ENCODE measurements around the gene CDH26.
"Not testable (repeated sequence)": the region's sequence is repeated elsewhere in the genome, so short reads cannot be mapped to it uniquely, and the experiment has no call there.

CDH26 gene

DNA sequence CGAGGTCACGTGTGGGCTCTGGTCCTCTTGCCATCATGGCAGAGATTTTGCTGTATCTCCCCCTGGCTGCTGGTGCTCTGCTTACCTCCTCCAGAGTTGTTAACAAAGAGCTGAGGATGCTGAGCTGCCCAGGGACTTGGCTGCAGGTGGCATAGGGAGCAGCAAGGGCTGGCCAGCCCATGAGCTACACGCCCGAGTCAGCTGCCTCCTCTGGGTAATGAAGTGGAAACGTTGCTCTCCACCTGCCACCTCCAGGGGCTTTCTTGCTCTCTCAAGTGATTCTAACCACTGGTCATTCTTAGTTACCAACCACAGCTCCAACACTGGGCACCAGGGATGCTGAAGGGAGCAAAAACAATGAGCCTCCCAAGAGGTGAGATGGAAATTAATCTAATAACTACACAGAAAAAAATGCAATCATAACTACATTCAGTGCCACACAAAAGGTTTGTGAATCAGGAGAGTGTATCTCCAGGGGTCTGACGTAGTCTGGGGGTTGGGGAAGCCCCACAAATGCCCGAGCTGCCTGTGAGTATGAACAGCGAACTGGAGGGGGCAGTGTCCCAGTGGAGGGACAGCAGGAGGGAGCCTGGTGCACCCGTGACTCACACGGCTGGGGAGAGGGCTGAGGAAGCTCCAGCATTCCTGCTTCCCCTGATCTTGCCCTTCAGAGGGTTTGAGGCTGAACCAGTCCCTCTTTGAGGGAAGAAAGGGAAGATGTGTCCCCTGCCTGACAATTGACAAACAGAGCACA is 78.7 kb downstream of the CDH26 start:
- Histone ChIP-seq H3K4me3 (ENCODE audit: low read depth in 1 of 2, low read length in 2 of 2) (no peak overlapping the region), H3K27me3 (ENCODE audit: low read depth, low read length) (no peaks in the 10 kb centered on the region), H3K27ac (ENCODE audit: low read length) (no peak overlapping the region), H3K9me3 (ENCODE audit: control insufficient read depth in 1 of 2, low read length in 2 of 2) (no peaks in the 10 kb centered on the region), H3K36me3 (ENCODE audit: control insufficient read depth in 1 of 2, insufficient read depth in 2 of 2, low read length in 2 of 2) (no peaks in the 10 kb centered on the region), H3K4me1 (ENCODE audit: control insufficient read depth in 1 of 2, insufficient read depth in 2 of 2, low read length in 2 of 2) (peaks cover 0 to 5% of the 10 kb centered on the region in 2 donors)

DNA sequence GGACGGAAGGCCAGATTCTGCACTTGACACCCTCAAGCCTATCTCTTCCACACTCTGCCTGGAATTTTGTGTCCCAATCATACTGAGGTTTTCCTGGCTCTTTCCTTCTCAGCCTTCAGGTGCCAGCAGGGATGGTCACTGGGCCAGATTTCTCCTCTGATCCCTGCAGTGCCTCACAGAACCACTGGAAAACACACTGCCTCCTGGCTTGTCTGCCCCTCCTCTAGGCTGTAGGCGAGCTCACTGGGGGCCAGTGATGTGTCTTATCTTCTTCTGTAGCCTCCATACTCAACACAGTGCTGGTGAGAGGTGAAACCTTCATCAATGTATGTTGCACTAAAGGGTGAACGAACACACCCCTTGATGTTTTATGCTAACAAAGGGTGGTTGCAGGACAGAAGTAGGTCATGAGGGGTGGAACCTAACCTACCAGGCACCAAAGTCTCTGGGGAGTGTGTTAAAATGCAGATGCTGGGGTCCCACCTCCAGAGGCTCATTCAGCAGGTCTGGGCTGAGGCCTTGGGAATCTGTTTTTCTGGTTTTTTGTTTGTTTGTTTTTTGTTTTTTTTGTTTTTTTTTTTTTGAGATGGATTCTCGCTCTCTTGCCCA is 80.3 kb downstream of the CDH26 start:
- no peaks in the 10 kb centered on the region for H3K36me3 ChIP-seq (ENCODE audit: control insufficient read depth in 1 of 2, insufficient read depth in 2 of 2, low read length in 2 of 2)
- H3K27ac ChIP-seq (ENCODE audit: low read length), result no peak overlapping the region
- H3K4me1 ChIP-seq (ENCODE audit: control insufficient read depth in 1 of 2, insufficient read depth in 2 of 2, low read length in 2 of 2), result peaks cover 0 to 5% of the 10 kb centered on the region in 2 donors
- H3K4me3 ChIP-seq (ENCODE audit: low read depth in 1 of 2, low read length in 2 of 2), result no peak overlapping the region
- no peaks in the 10 kb centered on the region for H3K9me3 ChIP-seq (ENCODE audit: control insufficient read depth in 1 of 2, low read length in 2 of 2)
- no peaks in the 10 kb centered on the region for H3K27me3 ChIP-seq (ENCODE audit: low read depth, low read length)

DNA sequence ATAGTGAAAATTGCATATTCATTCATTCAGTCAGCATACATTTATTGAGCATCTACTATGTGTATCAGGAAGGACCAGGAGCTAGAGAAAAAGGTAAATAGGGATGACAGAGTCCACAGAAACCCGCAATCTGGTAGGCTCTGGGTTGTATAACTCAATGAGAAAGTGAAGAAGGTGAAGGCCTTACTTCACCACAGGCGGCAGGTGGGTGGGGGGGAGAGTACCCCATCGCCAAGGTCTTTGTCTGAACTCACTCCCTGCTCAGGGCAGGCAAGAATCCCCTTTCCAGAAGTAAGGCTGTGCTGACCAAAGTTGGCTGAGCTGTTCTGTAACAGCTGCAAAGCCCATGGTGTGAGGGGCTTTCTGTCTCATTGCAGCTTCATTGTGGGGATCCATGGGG is 81.3 kb downstream of the CDH26 start:
- Histone ChIP-seq H3K9me3 (ENCODE audit: control insufficient read depth in 1 of 2, low read length in 2 of 2) (no peaks in the 10 kb centered on the region), H3K27ac (ENCODE audit: low read length) (no peak overlapping the region)

DNA sequence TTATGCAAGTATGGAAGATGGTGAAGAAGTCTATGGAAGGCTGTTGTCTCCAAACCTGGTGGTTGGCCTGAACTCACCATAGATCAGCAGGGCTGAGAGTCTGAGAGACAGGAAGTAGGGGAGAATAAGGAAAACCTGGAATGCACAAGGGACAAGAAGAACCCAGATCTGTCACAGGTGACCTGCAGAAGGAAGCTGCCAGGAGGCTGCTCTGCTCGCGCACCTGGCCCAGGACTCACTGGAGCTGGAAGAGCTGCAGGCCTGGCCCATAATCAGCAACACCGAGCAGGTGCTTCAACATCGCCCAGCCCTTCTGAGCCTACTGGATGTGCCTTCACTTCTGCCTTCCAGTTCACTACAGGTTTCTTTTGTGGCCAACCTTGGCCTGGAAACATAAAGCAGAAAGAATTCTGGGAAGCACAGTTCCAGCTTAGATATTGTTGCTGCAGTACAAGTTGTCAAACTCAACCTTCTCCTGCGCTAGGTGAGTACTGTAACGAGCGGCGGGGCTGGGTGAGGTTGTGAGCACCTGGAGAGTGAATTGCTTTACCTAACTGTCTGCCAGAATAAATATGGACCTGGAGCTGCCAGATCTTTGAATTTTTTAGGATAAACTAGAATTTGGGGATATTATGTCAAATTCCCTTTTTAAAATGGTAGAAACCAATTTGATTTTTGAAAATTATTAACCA is 82.4 kb downstream of the CDH26 start:
- H3K27me3 ChIP-seq (ENCODE audit: low read depth, low read length), result no peaks in the 10 kb centered on the region
- no peak overlapping the region for H3K27ac ChIP-seq (ENCODE audit: low read length)
- no peak overlapping the region for H3K4me3 ChIP-seq (ENCODE audit: low read depth in 1 of 2, low read length in 2 of 2)
- H3K36me3 ChIP-seq (ENCODE audit: control insufficient read depth in 1 of 2, insufficient read depth in 2 of 2, low read length in 2 of 2), result no peaks in the 10 kb centered on the region
- no peaks in the 10 kb centered on the region for H3K4me1 ChIP-seq (ENCODE audit: control insufficient read depth in 1 of 2, insufficient read depth in 2 of 2, low read length in 2 of 2)
- no peaks in the 10 kb centered on the region for H3K9me3 ChIP-seq (ENCODE audit: control insufficient read depth in 1 of 2, low read length in 2 of 2)

More for the DNA sequence above, 81.3 kb downstream of the CDH26 start:
- no peaks in the 10 kb centered on the region for H3K27me3 ChIP-seq (ENCODE audit: low read depth, low read length)
- no peaks in the 10 kb centered on the region for H3K36me3 ChIP-seq (ENCODE audit: control insufficient read depth in 1 of 2, insufficient read depth in 2 of 2, low read length in 2 of 2)
- peaks cover 0 to 3% of the 10 kb centered on the region in 2 donors for H3K4me1 ChIP-seq (ENCODE audit: control insufficient read depth in 1 of 2, insufficient read depth in 2 of 2, low read length in 2 of 2)
- H3K4me3 ChIP-seq (ENCODE audit: low read depth in 1 of 2, low read length in 2 of 2), result no peak overlapping the region

DNA sequence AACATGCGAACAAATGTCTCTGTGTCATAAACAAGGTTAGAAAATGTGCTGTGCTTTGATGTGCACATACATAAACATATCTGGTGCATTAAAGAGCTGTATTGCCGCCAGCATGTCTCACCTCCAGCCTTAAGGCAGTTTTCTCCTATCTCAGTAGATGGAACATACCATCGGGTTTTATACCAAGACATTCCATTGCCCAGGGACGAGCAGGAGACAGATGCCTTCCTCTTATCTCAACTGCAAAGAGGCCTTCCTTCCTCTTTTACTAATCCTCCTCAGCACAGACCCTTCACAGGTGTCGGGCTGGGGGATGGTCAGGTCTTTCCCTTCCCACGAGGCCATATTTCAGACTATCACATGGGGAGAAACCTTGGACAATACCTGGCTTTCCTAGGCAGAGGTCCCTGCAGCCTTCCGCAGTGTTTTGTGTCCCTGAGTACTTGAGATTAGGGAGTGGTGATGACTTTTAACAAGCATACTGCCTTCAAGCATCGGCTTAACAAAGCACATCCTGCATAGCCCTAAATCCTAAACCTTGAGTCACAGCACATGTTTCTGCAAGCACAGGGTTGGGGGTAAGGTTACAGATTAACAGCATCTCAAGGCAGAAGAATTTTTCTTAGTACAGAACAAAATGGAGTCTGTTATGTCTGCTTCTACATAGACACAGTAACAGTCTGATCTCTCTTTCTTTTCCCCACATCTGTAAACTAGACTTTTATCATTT is 83.4 kb downstream of the CDH26 start:
- H3K27ac ChIP-seq (ENCODE audit: low read length); H3K4me1 ChIP-seq (ENCODE audit: control insufficient read depth in 1 of 2, insufficient read depth in 2 of 2, low read length in 2 of 2); H3K36me3 ChIP-seq (ENCODE audit: control insufficient read depth in 1 of 2, insufficient read depth in 2 of 2, low read length in 2 of 2); H3K4me3 ChIP-seq (ENCODE audit: low read depth in 1 of 2, low read length in 2 of 2); H3K9me3 ChIP-seq (ENCODE audit: control insufficient read depth in 1 of 2, low read length in 2 of 2); H3K27me3 ChIP-seq (ENCODE audit: low read depth, low read length): not testable (repeated sequence)

DNA sequence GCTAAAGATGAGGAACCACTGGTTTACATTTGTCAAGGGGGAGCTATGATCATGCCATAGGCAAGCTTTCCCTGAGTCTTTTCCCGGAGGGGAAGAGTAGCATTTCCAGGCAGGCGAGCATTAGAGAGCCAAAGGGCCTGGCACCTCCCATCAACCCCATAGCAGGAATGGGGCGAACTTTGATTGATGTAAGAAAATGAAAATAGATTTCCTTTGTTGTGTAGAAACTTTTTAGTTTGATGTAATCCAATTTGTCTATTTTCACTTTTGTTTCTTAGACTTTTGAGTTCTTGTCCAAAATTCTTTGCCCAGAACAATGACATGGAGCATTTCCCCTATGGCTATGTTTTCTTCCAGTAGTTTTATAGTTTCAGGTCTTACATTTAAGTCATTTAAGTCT is 85.2 kb downstream of the CDH26 start:
- Histone ChIP-seq H3K4me3 (ENCODE audit: low read depth in 1 of 2, low read length in 2 of 2) (no peak overlapping the region), H3K36me3 (ENCODE audit: control insufficient read depth in 1 of 2, insufficient read depth in 2 of 2, low read length in 2 of 2) (no peaks in the 10 kb centered on the region), H3K27me3 (ENCODE audit: low read depth, low read length) (no peaks in the 10 kb centered on the region), H3K9me3 (ENCODE audit: control insufficient read depth in 1 of 2, low read length in 2 of 2) (no peaks in the 10 kb centered on the region), H3K27ac (ENCODE audit: low read length) (no peak overlapping the region), H3K4me1 (ENCODE audit: control insufficient read depth in 1 of 2, insufficient read depth in 2 of 2, low read length in 2 of 2) (no peaks in the 10 kb centered on the region)

DNA sequence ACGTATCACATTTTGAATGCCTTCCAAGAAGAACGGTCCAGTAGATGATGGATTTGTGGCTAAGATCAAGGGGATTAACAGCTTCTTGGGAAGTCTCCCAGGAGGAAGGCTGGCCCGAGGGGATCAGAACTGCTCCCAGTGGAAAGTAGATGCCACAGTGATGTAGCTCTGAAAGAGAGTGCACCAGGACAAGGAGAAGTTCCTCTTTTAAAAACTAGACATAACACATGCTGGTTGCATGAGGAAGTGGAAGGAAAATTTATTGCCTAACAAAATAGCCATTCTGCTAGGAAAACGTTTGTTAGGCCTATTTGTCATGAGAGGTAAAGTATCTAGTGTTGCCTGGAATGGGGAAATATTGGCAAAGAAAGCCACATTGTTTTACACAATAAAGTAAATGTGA is 87.8 kb downstream of the CDH26 start:
- H3K36me3 ChIP-seq (ENCODE audit: control insufficient read depth in 1 of 2, insufficient read depth in 2 of 2, low read length in 2 of 2), result no peaks in the 10 kb centered on the region
- no peaks in the 10 kb centered on the region for H3K9me3 ChIP-seq (ENCODE audit: control insufficient read depth in 1 of 2, low read length in 2 of 2)
- H3K4me1 ChIP-seq (ENCODE audit: control insufficient read depth in 1 of 2, insufficient read depth in 2 of 2, low read length in 2 of 2), result peaks cover 0 to 4% of the 10 kb centered on the region in 2 donors
- no peak overlapping the region for H3K4me3 ChIP-seq (ENCODE audit: low read depth in 1 of 2, low read length in 2 of 2)
- no peaks in the 10 kb centered on the region for H3K27me3 ChIP-seq (ENCODE audit: low read depth, low read length)
- peak overlapping the region; percentile 19 for H3K27ac ChIP-seq (ENCODE audit: low read length)

DNA sequence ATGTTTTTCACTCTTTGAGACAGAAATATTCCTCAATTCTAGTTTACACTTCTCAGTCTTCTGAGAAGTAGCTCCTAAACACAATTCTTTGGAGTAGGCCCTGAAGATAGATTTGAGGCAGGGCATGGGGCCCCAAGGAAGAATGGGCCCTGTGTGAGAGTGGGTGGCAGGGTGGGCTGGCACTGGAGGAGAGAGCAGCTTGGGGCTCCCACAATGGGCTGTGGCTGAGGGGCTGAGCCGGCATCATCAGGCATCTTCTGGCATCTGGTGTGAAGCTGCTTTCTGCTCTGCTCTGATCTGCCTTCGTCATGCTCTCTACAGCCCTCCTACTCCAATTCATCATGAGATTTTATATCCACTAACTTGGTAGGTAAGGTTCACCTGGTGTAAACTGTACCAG is 88.2 kb downstream of the CDH26 start:
- no peaks in the 10 kb centered on the region for H3K27me3 ChIP-seq (ENCODE audit: low read depth, low read length)
- peak overlapping the region; percentile 19 for H3K27ac ChIP-seq (ENCODE audit: low read length)
- H3K4me3 ChIP-seq (ENCODE audit: low read depth in 1 of 2, low read length in 2 of 2), result no peak overlapping the region
- peaks cover 0 to 4% of the 10 kb centered on the region in 2 donors for H3K4me1 ChIP-seq (ENCODE audit: control insufficient read depth in 1 of 2, insufficient read depth in 2 of 2, low read length in 2 of 2)
- no peaks in the 10 kb centered on the region for H3K36me3 ChIP-seq (ENCODE audit: control insufficient read depth in 1 of 2, insufficient read depth in 2 of 2, low read length in 2 of 2)
- H3K9me3 ChIP-seq (ENCODE audit: control insufficient read depth in 1 of 2, low read length in 2 of 2), result no peaks in the 10 kb centered on the region

DNA sequence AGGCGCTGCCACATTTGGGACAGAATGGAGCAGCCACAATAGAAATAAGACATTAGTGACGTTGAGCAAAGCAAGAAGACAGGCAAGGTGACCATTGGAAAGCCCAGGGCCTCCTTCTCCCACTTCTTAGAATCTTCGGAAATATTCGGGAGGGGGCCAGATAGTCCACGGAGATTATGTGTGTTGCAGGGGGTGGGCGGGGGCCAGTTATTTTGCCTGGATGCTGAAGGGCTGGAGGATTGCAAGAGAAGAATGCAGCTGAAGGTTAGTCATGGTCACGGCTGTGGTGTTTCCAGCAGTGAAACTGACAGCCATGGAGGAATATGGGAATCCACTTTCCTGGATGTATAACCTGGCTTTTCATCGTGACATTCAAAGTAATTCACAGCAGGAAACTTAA is 88.6 kb downstream of the CDH26 start:
- Histone ChIP-seq H3K9me3 (ENCODE audit: control insufficient read depth in 1 of 2, low read length in 2 of 2) (no peaks in the 10 kb centered on the region), H3K27me3 (ENCODE audit: low read depth, low read length) (no peaks in the 10 kb centered on the region), H3K27ac (ENCODE audit: low read length) (no peak overlapping the region), H3K36me3 (ENCODE audit: control insufficient read depth in 1 of 2, insufficient read depth in 2 of 2, low read length in 2 of 2) (no peaks in the 10 kb centered on the region), H3K4me3 (ENCODE audit: low read depth in 1 of 2, low read length in 2 of 2) (no peak overlapping the region), H3K4me1 (ENCODE audit: control insufficient read depth in 1 of 2, insufficient read depth in 2 of 2, low read length in 2 of 2) (peaks cover 0 to 4% of the 10 kb centered on the region in 2 donors)

DNA sequence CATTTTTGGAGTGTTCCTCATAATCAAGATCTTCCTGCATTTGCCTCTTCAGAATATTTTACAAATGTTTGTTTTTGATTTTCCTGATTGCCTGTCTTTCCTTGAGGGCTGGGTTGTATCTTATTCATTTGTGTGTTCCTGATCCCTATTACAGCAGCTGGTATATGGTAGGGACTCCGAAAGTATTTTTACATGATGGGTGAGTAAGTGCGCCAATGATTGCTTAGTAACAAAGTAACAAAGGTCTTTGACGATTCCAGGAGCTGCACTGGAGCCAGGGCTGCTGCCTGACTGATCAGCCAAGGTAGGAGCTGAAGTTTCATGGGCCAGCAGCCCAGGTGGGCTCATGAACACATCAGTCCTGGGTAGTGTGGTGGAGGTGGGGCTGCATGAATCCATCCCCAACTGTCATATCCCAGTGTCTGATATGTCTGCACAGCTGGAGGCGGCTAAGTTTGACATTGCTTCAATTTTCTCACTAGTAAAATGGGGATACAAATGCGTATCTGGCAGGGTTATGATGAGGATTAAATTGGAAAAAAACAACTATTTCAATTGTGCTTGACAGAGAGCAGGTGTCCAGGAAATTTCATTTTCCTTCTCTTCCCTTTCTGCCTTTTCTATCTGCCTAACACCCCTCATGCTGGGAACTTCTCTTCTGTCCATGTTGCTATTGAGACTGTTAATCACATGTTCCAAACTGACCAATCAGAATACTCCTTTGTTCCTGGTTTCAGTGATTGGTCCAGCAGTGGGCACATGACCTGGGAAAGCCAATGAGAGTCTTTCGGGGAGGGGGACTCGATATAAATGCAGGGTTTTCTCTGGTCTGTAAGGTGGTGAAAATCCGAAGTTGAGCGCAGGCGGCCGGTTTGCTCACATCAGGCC is 90.7 kb downstream of the CDH26 start:
- H3K27ac ChIP-seq (ENCODE audit: low read length), result no peak overlapping the region

More for the DNA sequence above, 90.7 kb downstream of the CDH26 start:
- Histone ChIP-seq H3K36me3 (ENCODE audit: control insufficient read depth in 1 of 2, insufficient read depth in 2 of 2, low read length in 2 of 2) (no peaks in the 10 kb centered on the region), H3K4me3 (ENCODE audit: low read depth in 1 of 2, low read length in 2 of 2) (no peak overlapping the region), H3K9me3 (ENCODE audit: control insufficient read depth in 1 of 2, low read length in 2 of 2) (no peaks in the 10 kb centered on the region), H3K4me1 (ENCODE audit: control insufficient read depth in 1 of 2, insufficient read depth in 2 of 2, low read length in 2 of 2) (peaks cover 0 to 4% of the 10 kb centered on the region in 2 donors), H3K27me3 (ENCODE audit: low read depth, low read length) (peaks cover 7% of the 10 kb centered on the region)

Data from muscle layer of duodenum (tissue), 2 donors.